ENCODE data around the gene COL11A2.
A peak's percentile ranks its signal among the peaks of the same experiment; 100 is the strongest.

Gene COL11A2

GRCh38 chr6:33195304-33196165 is 3.3 kb upstream of the COL11A2 start:
- H3K4me3 ChIP-seq = no peak overlapping the region

GRCh38 chr6:33194431-33194979 is 2.2 kb upstream of the COL11A2 start:
- Histone ChIP-seq H3K4me3 (no peak overlapping the region), H3K27ac (no peak overlapping the region)

More at GRCh38 chr6:33195304-33196165, 3.3 kb upstream of the COL11A2 start:
- no peak overlapping the region for H3K27ac ChIP-seq

- H3K27ac ChIP-seq = peak overlapping the region in 4 of 21 experiments; percentile 19 to 76 (median 54)
- no peak overlapping the region for H3K4me3 ChIP-seq
These were observed 1.4 kb upstream of the COL11A2 start for GRCh38 chr6:33193619-33194018.

GRCh38 chr6:33192671-33193602 is 670 bp upstream of the COL11A2 start:
- peak overlapping the region in 4 of 21 experiments; percentile 42 to 76 (median 58) for H3K27ac ChIP-seq
- H3K4me3 ChIP-seq = peak overlapping the region in 5 of 7 experiments; percentile 4 to 33 (median 19)

- Histone ChIP-seq H3K27ac (no peak overlapping the region), H3K4me3 (no peak overlapping the region)
These were observed 723 bp downstream of the COL11A2 start for GRCh38 chr6:33191383-33192104.

GRCh38 chr6:33190504-33191107 is 1.7 kb downstream of the COL11A2 start:
- H3K27ac ChIP-seq = no peak overlapping the region
- no peak overlapping the region for H3K4me3 ChIP-seq

- no peak overlapping the region for H3K4me3 ChIP-seq
- H3K27ac ChIP-seq = no peak overlapping the region
These were observed 2.4 kb downstream of the COL11A2 start for GRCh38 chr6:33189625-33190448.

GRCh38 chr6:33189164-33189563 is 3.1 kb downstream of the COL11A2 start:
- H3K4me3 ChIP-seq = no peak overlapping the region
- H3K27ac ChIP-seq = no peak overlapping the region

- H3K27ac ChIP-seq = no peak overlapping the region
- H3K4me3 ChIP-seq = no peak overlapping the region
These were observed 4.5 kb downstream of the COL11A2 start for GRCh38 chr6:33187809-33188208.

GRCh38 chr6:33185654-33186187 is 6.5 kb downstream of the COL11A2 start:
- Histone ChIP-seq H3K4me3 (no peak overlapping the region), H3K27ac (no peak overlapping the region)

- H3K27ac ChIP-seq = no peak overlapping the region
These were observed 7.1 kb downstream of the COL11A2 start for GRCh38 chr6:33185190-33185589.

GRCh38 chr6:33183071-33183683 is 9.1 kb downstream of the COL11A2 start:
- peak overlapping the region in 2 of 21 experiments; percentile 14 to 25 for H3K27ac ChIP-seq
- no peak overlapping the region for H3K4me3 ChIP-seq

More at GRCh38 chr6:33185190-33185589, 7.1 kb downstream of the COL11A2 start:
- H3K4me3 ChIP-seq = no peak overlapping the region

- Histone ChIP-seq H3K27ac (no peak overlapping the region), H3K4me3 (no peak overlapping the region)
These were observed 11.1 kb downstream of the COL11A2 start for GRCh38 chr6:33181141-33181540.

GRCh38 chr6:33178755-33179475 is 13.4 kb downstream of the COL11A2 start:
- Histone ChIP-seq H3K27ac (no peak overlapping the region), H3K4me3 (no peak overlapping the region)

- H3K4me3 ChIP-seq = no peak overlapping the region
- no peak overlapping the region for H3K27ac ChIP-seq
These were observed 14.5 kb downstream of the COL11A2 start for GRCh38 chr6:33177552-33178446.

GRCh38 chr6:33176906-33177305 is 15.4 kb downstream of the COL11A2 start:
- no peak overlapping the region for H3K27ac ChIP-seq
- H3K4me3 ChIP-seq = no peak overlapping the region

All from skin epidermis (tissue), 12 donors.